CD14-positive monocyte (primary cell): ENCODE data around the gene GTSF1L. TPM values are rescaled to one million over a fixed set of nuclear protein-coding genes. Genes with fewer than 3 reads are reported as not detected.

Experiments used
- DNase-seq, 3 donors: peaks; one replicate each; pipeline ENCODE4 v3.0.0-alpha.2; 2011 to 2022
- H2AFZ ChIP-seq: 2 replicates; pipeline ENCODE4 v1.6.0; 2012; ENCODE audit warnings: mild to moderate bottlenecking, low read depth, low read length, inconsistent platforms; ENCODE audit not compliant: insufficient read depth, poor library complexity, severe bottlenecking
- H3K27ac ChIP-seq, 2 donors: 1 replicate in 1 of 2; 2 replicates in 1 of 2; pipeline ENCODE4 v1.5.1; 2012 to 2013; ENCODE audit warnings: low read length in 2 of 2, control low read depth in 1 of 2, inconsistent platforms in 1 of 2, low read depth in 1 of 2, mild to moderate bottlenecking in 1 of 2
- H3K27me3 ChIP-seq, 2 donors: one replicate each; pipeline versions ENCODE4 v1.6.0 to v1.6.1; 2011 to 2013; ENCODE audit warnings: low read length in 2 of 2; ENCODE audit not compliant: control insufficient read depth in 2 of 2, insufficient read depth in 2 of 2
- H3K36me3 ChIP-seq, 2 donors: replicated peaks in 1 of 2; 1 replicate in 1 of 2; 2 replicates in 1 of 2; pipeline versions ENCODE4 v1.5.1 to v1.6.1; 2012 to 2013; ENCODE audit warnings: low read length in 2 of 2, control low read depth in 1 of 2, inconsistent platforms in 1 of 2, mild to moderate bottlenecking in 1 of 2; ENCODE audit not compliant: insufficient read depth in 2 of 2, control insufficient read depth in 1 of 2
- H3K4me1 ChIP-seq, 2 donors: 1 replicate in 1 of 2; 2 replicates in 1 of 2; pipeline versions ENCODE4 v1.5.1 to v1.6.1; 2012 to 2013; ENCODE audit warnings: low read length in 2 of 2, control low read depth in 1 of 2, inconsistent platforms in 1 of 2, mild to moderate bottlenecking in 1 of 2, moderate library complexity in 1 of 2; ENCODE audit not compliant: insufficient read depth in 2 of 2, control insufficient read depth in 1 of 2
- H3K4me2 ChIP-seq: replicated peaks from 2 replicates; pipeline ENCODE3; 2012; ENCODE audit warnings: low read length, moderate library complexity, mild to moderate bottlenecking; ENCODE audit not compliant: poor library complexity, severe bottlenecking; ENCODE audit errors: extremely low read depth
- H3K4me3 ChIP-seq, 3 experiments: fragments of 200-600 bp in 1 of 3; sonication (generic) in 1 of 3; replicated peaks in 1 of 3; 1 replicate in 2 of 3; 2 replicates in 1 of 3; pipeline ENCODE4 v1.5.1; 2011 to 2013; ENCODE audit warnings: low read length in 3 of 3, mild to moderate bottlenecking in 3 of 3, control low read depth in 2 of 3, low read depth in 2 of 3, inconsistent platforms in 1 of 3, moderate library complexity in 1 of 3
- H3K79me2 ChIP-seq: 2 replicates; pipeline ENCODE4 v1.6.0; 2012; ENCODE audit warnings: mild to moderate bottlenecking, control low read depth, inconsistent platforms, low read length, moderate library complexity; ENCODE audit not compliant: insufficient read depth
- H3K9ac ChIP-seq: 2 replicates; pipeline ENCODE4 v1.6.0; 2017; ENCODE audit warnings: low read length, mild to moderate bottlenecking; ENCODE audit not compliant: insufficient read depth, poor library complexity, severe bottlenecking
- H3K9me3 ChIP-seq, 2 donors: replicated peaks in 1 of 2; 1 replicate in 1 of 2; 2 replicates in 1 of 2; pipeline versions ENCODE4 v1.5.1 to v1.6.1; 2012 to 2013; ENCODE audit warnings: low read length in 2 of 2, control low read depth in 1 of 2; ENCODE audit not compliant: control insufficient read depth in 1 of 2, insufficient read depth in 1 of 2
- H4K20me1 ChIP-seq: 2 replicates; pipeline ENCODE4 v1.6.0; 2012; ENCODE audit warnings: mild to moderate bottlenecking, low read length, control low read depth, moderate library complexity; ENCODE audit not compliant: insufficient read depth
- H3K27ac Mint-ChIP-seq, 7 donors: one replicate each; pipeline ENCODE4 v1.8.0; 2020; ENCODE audit warnings: mild to moderate bottlenecking in 7 of 7, mixed read lengths in 7 of 7, moderate library complexity in 6 of 7, inconsistent platforms in 2 of 7
- H3K27me3 Mint-ChIP-seq, 3 donors: one replicate each; pipeline ENCODE4 v1.8.0; 2021 to 2022; ENCODE audit warnings: low read depth in 3 of 3, mild to moderate bottlenecking in 3 of 3, mixed read lengths in 3 of 3, moderate library complexity in 3 of 3, inconsistent platforms in 1 of 3
- H3K36me3 Mint-ChIP-seq, 2 donors: one replicate each; pipeline ENCODE4 v1.8.0; 2020; ENCODE audit warnings: mixed read lengths in 2 of 2, inconsistent platforms in 1 of 2, mild to moderate bottlenecking in 1 of 2
- H3K4me1 Mint-ChIP-seq: one replicate; pipeline ENCODE4 v1.8.0; 2020; ENCODE audit warnings: mild to moderate bottlenecking, mixed read lengths
- H3K4me3 Mint-ChIP-seq, 2 donors: one replicate each; pipeline ENCODE4 v1.8.0; 2020; ENCODE audit warnings: mild to moderate bottlenecking in 2 of 2, mixed read lengths in 2 of 2, moderate library complexity in 1 of 2
- H3K9me3 Mint-ChIP-seq, 7 donors: one replicate each; pipeline ENCODE4 v1.8.0; 2020 to 2022; ENCODE audit warnings: mixed read lengths in 7 of 7, mild to moderate bottlenecking in 6 of 7, moderate library complexity in 6 of 7, inconsistent platforms in 2 of 7
- CTCF ChIP-seq: fragments of 200-600 bp; IDR thresholded peaks from one replicate; pipeline ENCODE4 v1.8.0; 2022; ENCODE audit warnings: antibody characterized with exemption, mild to moderate bottlenecking
- WGBS: methylation state at CpG from one replicate; pipeline ENCODE4 v1.1.5; 2013; ENCODE audit warnings: missing lambda C conversion rate; ENCODE audit not compliant: insufficient coverage; 5-methylcytosine and 5-hydroxymethylcytosine counted together
- intact Hi-C, 2 donors: fragments of 100-400 bp; cut with micrococcal nuclease; formaldehyde crosslinking; loops; one replicate each; pipeline versions ENCODE4 v1.15.0 to v1.15.1; 2023
- polyA plus RNA-seq, 3 donors: library from polyadenylated mRNA; depleted of rRNA in 1 of 3; unstranded in 2 of 3; stranded (reverse) in 1 of 3; fragments of 300-500 nt in 2 of 3; fragments of >200 nt in 1 of 3; fragmentation: Illumina TruSeq in 2 of 3; gene quantifications; 1 replicate in 2 of 3; 2 replicates in 1 of 3; pipeline ENCODE4 v1.2.3, GENCODE V29; 2012 to 2021

GTSF1L gene
- polyA plus RNA-seq, 3 donors: not detected

GRCh38 chr20:43722153-43722505 lies 4.7 kb downstream of the GTSF1L start:
- WGBS: 76% methylated on average over 3 of the region's 8 CpGs
- no peak overlapping the region for H2AFZ ChIP-seq
- no peak overlapping the region for H3K27ac Mint-ChIP-seq
- H3K27ac ChIP-seq: no peak overlapping the region
- peaks cover 2 to 11% (median 7%) of the 10 kb centered on the region in 7 donors for H3K9me3 Mint-ChIP-seq
- H3K9ac ChIP-seq: no peak overlapping the region
- H3K9me3 ChIP-seq: no peaks in the 10 kb centered on the region
- no peaks in the 10 kb centered on the region for H4K20me1 ChIP-seq
- H3K4me3 Mint-ChIP-seq: no peak overlapping the region
- H3K79me2 ChIP-seq: no peaks in the 10 kb centered on the region
- peaks cover 0 to 5% (median 5%) of the 10 kb centered on the region in 3 donors for H3K27me3 Mint-ChIP-seq
- H3K36me3 ChIP-seq: no peaks in the 10 kb centered on the region
- H3K4me1 ChIP-seq: no peaks in the 10 kb centered on the region
- TF ChIP-seq CTCF: no peak
- intact Hi-C loops: no loop called here
- H3K4me3 ChIP-seq: no peak overlapping the region
- H3K36me3 Mint-ChIP-seq: peaks cover 5 to 14% of the 10 kb centered on the region in 2 donors
- no peaks in the 10 kb centered on the region for H3K27me3 ChIP-seq
- peaks cover 7% of the 10 kb centered on the region for H3K4me1 Mint-ChIP-seq
- no peak overlapping the region for H3K4me2 ChIP-seq
- DNase-seq: no peak

GRCh38 chr20:43721429-43722152 lies 5.2 kb downstream of the GTSF1L start:
- intact Hi-C loops: no loop called here
- H3K36me3 ChIP-seq: no peaks in the 10 kb centered on the region
- no peaks in the 10 kb centered on the region for H3K9me3 ChIP-seq
- no peaks in the 10 kb centered on the region for H3K4me1 ChIP-seq
- WGBS: 59% methylated on average over 15 of the region's 15 CpGs
- H3K27me3 ChIP-seq: no peaks in the 10 kb centered on the region
- Mint-ChIP-seq H3K27ac (no peak overlapping the region), H3K36me3 (peaks cover 8 to 19% of the 10 kb centered on the region in 2 donors), H3K9me3 (peaks cover 2 to 11% (median 7%) of the 10 kb centered on the region in 7 donors), H3K4me3 (no peak overlapping the region), H3K27me3 (peaks cover 0 to 5% (median 5%) of the 10 kb centered on the region in 3 donors), H3K4me1 (peaks cover 7% of the 10 kb centered on the region)
- H4K20me1 ChIP-seq: no peaks in the 10 kb centered on the region
- H3K4me3 ChIP-seq: no peak overlapping the region
- H3K79me2 ChIP-seq: no peaks in the 10 kb centered on the region
- no peak overlapping the region for H3K9ac ChIP-seq
- TF ChIP-seq CTCF: no peak
- no peak overlapping the region for H3K27ac ChIP-seq
- no peak for DNase-seq
- no peak overlapping the region for H2AFZ ChIP-seq
- no peak overlapping the region for H3K4me2 ChIP-seq
